CD8-positive, alpha-beta memory T cell (primary cell): Measurements from ENCODE around the gene DUOXA2. TPM values are rescaled to one million over a fixed set of nuclear protein-coding genes. Genes with fewer than 3 reads are reported as not detected.
"Not testable (repeated sequence)": the region's sequence is repeated elsewhere in the genome, so short reads cannot be mapped to it uniquely, and the experiment has no call there.

Experiments
- CTCF ChIA-PET: fragments of 350-600 bp; sonication (Branson Sonifier 250); formaldehyde crosslinking; loops from one replicate; lab custom pipeline; 2021; ENCODE audit warnings: antibody characterized with exemption; lab: Charles Lee
- POLR2A ChIA-PET: fragments of 350-600 bp; sonication (Branson Sonifier 250); formaldehyde crosslinking; loops from one replicate; lab custom pipeline; 2021; ENCODE audit warnings: antibody characterized with exemption; lab: Charles Lee
- DNase-seq, 5 donors: peaks; one replicate each; pipeline versions ENCODE4 v3.0.0 to v3.0.0-alpha.2; 2020 to 2022; ENCODE audit warnings: mixed read lengths in 1 of 5
- H3K27ac ChIP-seq: one replicate; pipeline ENCODE4 v1.7.0; 2013; ENCODE audit warnings: low read depth, mild to moderate bottlenecking, low read length, moderate library complexity
- H3K27me3 ChIP-seq: 2 replicates; pipeline ENCODE4 v1.7.0; 2013; ENCODE audit warnings: low read length, mild to moderate bottlenecking; ENCODE audit not compliant: insufficient read depth, poor library complexity, severe bottlenecking
- H3K36me3 ChIP-seq: 2 replicates; pipeline ENCODE4 v1.7.0; 2013; ENCODE audit warnings: mild to moderate bottlenecking, low read length, moderate library complexity; ENCODE audit not compliant: insufficient read depth
- H3K4me1 ChIP-seq: 2 replicates; pipeline ENCODE4 v1.7.0; 2013; ENCODE audit warnings: mild to moderate bottlenecking, low read length, moderate library complexity; ENCODE audit not compliant: insufficient read depth
- H3K4me3 ChIP-seq: 2 replicates; pipeline ENCODE4 v1.7.0; 2013; ENCODE audit warnings: mild to moderate bottlenecking, low read length
- H3K9me3 ChIP-seq: 2 replicates; pipeline ENCODE4 v1.7.0; 2013; ENCODE audit warnings: mild to moderate bottlenecking, low read length
- H3K27ac Mint-ChIP-seq, 8 donors: one replicate each; pipeline ENCODE4 v1.8.0; 2020 to 2021; ENCODE audit warnings: mixed read lengths in 8 of 8, mild to moderate bottlenecking in 6 of 8, inconsistent platforms in 3 of 8, moderate library complexity in 3 of 8
- H3K27me3 Mint-ChIP-seq, 2 donors: one replicate each; pipeline ENCODE4 v1.8.0; 2020 to 2021; ENCODE audit warnings: mixed read lengths in 2 of 2, mild to moderate bottlenecking in 1 of 2, moderate library complexity in 1 of 2
- H3K36me3 Mint-ChIP-seq, 3 donors: one replicate each; pipeline ENCODE4 v1.8.0; 2020 to 2021; ENCODE audit warnings: mixed read lengths in 3 of 3, inconsistent platforms in 1 of 3, mild to moderate bottlenecking in 1 of 3
- H3K4me1 Mint-ChIP-seq, 3 donors: one replicate each; pipeline ENCODE4 v1.8.0; 2020 to 2021; ENCODE audit warnings: mixed read lengths in 3 of 3, inconsistent platforms in 1 of 3, mild to moderate bottlenecking in 1 of 3
- H3K4me3 Mint-ChIP-seq, 7 donors: one replicate each; pipeline ENCODE4 v1.8.0; 2020 to 2021; ENCODE audit warnings: mixed read lengths in 7 of 7, mild to moderate bottlenecking in 6 of 7, moderate library complexity in 4 of 7, inconsistent platforms in 2 of 7
- H3K9me3 Mint-ChIP-seq, 5 donors: one replicate each; pipeline ENCODE4 v1.8.0; 2020 to 2022; ENCODE audit warnings: mixed read lengths in 5 of 5, mild to moderate bottlenecking in 3 of 5, moderate library complexity in 2 of 5, inconsistent platforms in 1 of 5
- polyA plus RNA-seq: library from polyadenylated mRNA; unstranded; fragments of 300-500 nt; fragmentation: Illumina TruSeq; gene quantifications from one replicate; pipeline ENCODE4 v1.2.3, GENCODE V29; 2021
- total RNA-seq, 2 experiments: library from RNA; stranded (reverse); gene quantifications; one replicate each; pipeline ENCODE4 v1.2.3, GENCODE V29; 2021

DUOXA2 gene
- total and polyA plus RNA-seq, 3 experiments from 2014 or later: not detected

GRCh38 chr15:45131510-45131909 lies 17.4 kb downstream of the DUOXA2 start:
- no peak for DNase-seq
- no peak overlapping the region for H3K27ac Mint-ChIP-seq
- POLR2A ChIA-PET: no interaction called here
- H3K36me3 Mint-ChIP-seq: no peaks in the 10 kb centered on the region
- no peaks in the 10 kb centered on the region for H3K9me3 ChIP-seq
- no peaks in the 10 kb centered on the region for H3K36me3 ChIP-seq
- H3K9me3 Mint-ChIP-seq: no peaks in the 10 kb centered on the region
- no peaks in the 10 kb centered on the region for H3K4me1 ChIP-seq
- H3K27me3 Mint-ChIP-seq: peaks cover 42 to 66% of the 10 kb centered on the region in 2 donors
- H3K27me3 ChIP-seq: peaks cover 33% of the 10 kb centered on the region
- no peak overlapping the region for H3K4me3 Mint-ChIP-seq
- H3K4me3 ChIP-seq: no peak overlapping the region
- no peak overlapping the region for H3K27ac ChIP-seq
- CTCF ChIA-PET: interaction anchor here (0.9 to 2.8 kb wide), 3 partner anchors 13 to 70 kb away, joined by 3 to 10 read pairs (median 4); no protein-coding TSS in a partner anchor
- peaks cover 11 to 23% (median 12%) of the 10 kb centered on the region in 3 donors for H3K4me1 Mint-ChIP-seq

- no peaks in the 10 kb centered on the region for H3K36me3 Mint-ChIP-seq
- Histone ChIP-seq H3K4me1 (no peaks in the 10 kb centered on the region), H3K27me3 (peaks cover 28% of the 10 kb centered on the region), H3K36me3 (no peaks in the 10 kb centered on the region), H3K9me3 (no peaks in the 10 kb centered on the region), H3K27ac (no peak overlapping the region), H3K4me3 (no peak overlapping the region)
- peaks cover 44 to 63% of the 10 kb centered on the region in 2 donors for H3K27me3 Mint-ChIP-seq
- ChIA-PET POLR2A (interaction anchor here (0.6 kb wide), 1 partner anchor 59 kb away, joined by 5 read pairs; no protein-coding TSS in a partner anchor), CTCF (interaction anchor here (0.9 to 1.5 kb wide), 2 partner anchors 15 kb away, joined by 3 to 4 read pairs; no protein-coding TSS in a partner anchor)
- H3K4me3 Mint-ChIP-seq: no peak overlapping the region
- H3K9me3 Mint-ChIP-seq: no peaks in the 10 kb centered on the region
- no peak for DNase-seq
- no peak overlapping the region for H3K27ac Mint-ChIP-seq
- peaks cover 11 to 24% (median 15%) of the 10 kb centered on the region in 3 donors for H3K4me1 Mint-ChIP-seq
These were observed 18.9 kb downstream of the DUOXA2 start for GRCh38 chr15:45132844-45133560.

GRCh38 chr15:45133561-45133920 lies 19.4 kb downstream of the DUOXA2 start:
- no peak for DNase-seq
- H3K9me3 Mint-ChIP-seq: no peaks in the 10 kb centered on the region
- Histone ChIP-seq H3K9me3 (no peaks in the 10 kb centered on the region), H3K4me1 (no peaks in the 10 kb centered on the region), H3K27me3 (peaks cover 22% of the 10 kb centered on the region), H3K27ac (no peak overlapping the region), H3K4me3 (no peak overlapping the region), H3K36me3 (no peaks in the 10 kb centered on the region)
- POLR2A ChIA-PET: no interaction called here
- peaks cover 10 to 22% (median 15%) of the 10 kb centered on the region in 3 donors for H3K4me1 Mint-ChIP-seq
- CTCF ChIA-PET: interaction anchor here (0.9 kb wide), 1 partner anchor 16 kb away, joined by 3 read pairs; no protein-coding TSS in a partner anchor
- H3K36me3 Mint-ChIP-seq: no peaks in the 10 kb centered on the region
- H3K27ac Mint-ChIP-seq: no peak overlapping the region
- no peak overlapping the region for H3K4me3 Mint-ChIP-seq
- H3K27me3 Mint-ChIP-seq: peaks cover 46 to 58% of the 10 kb centered on the region in 2 donors

- Mint-ChIP-seq H3K4me1 (peaks cover 10 to 17% (median 15%) of the 10 kb centered on the region in 3 donors), H3K27ac (no peak overlapping the region), H3K27me3 (peaks cover 42 to 53% of the 10 kb centered on the region in 2 donors), H3K36me3 (no peaks in the 10 kb centered on the region), H3K4me3 (peak overlapping the region in 1 of 7 donors; percentile 87), H3K9me3 (no peaks in the 10 kb centered on the region)
- CTCF ChIA-PET: interaction anchor here (0.9 kb wide), 1 partner anchor 16 kb away, joined by 3 read pairs; no protein-coding TSS in a partner anchor
- DNase-seq: no peak
- no peaks in the 10 kb centered on the region for H3K4me1 ChIP-seq
- H3K9me3 ChIP-seq: no peaks in the 10 kb centered on the region
- H3K27me3 ChIP-seq: peaks cover 19% of the 10 kb centered on the region
- H3K36me3 ChIP-seq: no peaks in the 10 kb centered on the region
- POLR2A ChIA-PET: no interaction called here
- no peak overlapping the region for H3K4me3 ChIP-seq
- no peak overlapping the region for H3K27ac ChIP-seq
These were observed 19.9 kb downstream of the DUOXA2 start for GRCh38 chr15:45134046-45134445.

GRCh38 chr15:45134682-45135604 lies 20.8 kb downstream of the DUOXA2 start:
- Histone ChIP-seq H3K27me3 (peaks cover 19% of the 10 kb centered on the region), H3K27ac (no peak overlapping the region), H3K4me3 (no peak overlapping the region), H3K36me3 (no peaks in the 10 kb centered on the region), H3K9me3 (no peaks in the 10 kb centered on the region), H3K4me1 (no peaks in the 10 kb centered on the region)
- POLR2A ChIA-PET: no interaction called here
- Mint-ChIP-seq H3K4me3 (peak overlapping the region in 5 of 7 donors; percentile 64 to 87 (median 74)), H3K27ac (no peak overlapping the region), H3K9me3 (no peaks in the 10 kb centered on the region), H3K27me3 (peaks cover 41 to 52% of the 10 kb centered on the region in 2 donors), H3K36me3 (no peaks in the 10 kb centered on the region), H3K4me1 (peaks cover 10 to 17% (median 15%) of the 10 kb centered on the region in 3 donors)
- CTCF ChIA-PET: interaction anchor here (1.6 to 2.2 kb wide), 2 partner anchors 13 to 17 kb away, joined by 4 to 6 read pairs; no protein-coding TSS in a partner anchor
- DNase-seq: no peak

GRCh38 chr15:45135705-45136377 lies 21.7 kb downstream of the DUOXA2 start:
- H3K27ac Mint-ChIP-seq, H3K27ac ChIP-seq, H3K4me1 ChIP-seq, H3K4me3 ChIP-seq, H3K9me3 Mint-ChIP-seq, POLR2A ChIA-PET, DNase-seq, H3K36me3 ChIP-seq, H3K36me3 Mint-ChIP-seq, H3K9me3 ChIP-seq: not testable (repeated sequence)
- peaks cover 36 to 45% of the 10 kb centered on the region in 2 donors for H3K27me3 Mint-ChIP-seq
- peak overlapping the region in 6 of 7 donors; percentile 29 to 79 (median 60) for H3K4me3 Mint-ChIP-seq
- CTCF ChIA-PET: interaction anchor here (1.6 to 2.2 kb wide), 2 partner anchors 14 to 18 kb away, joined by 4 to 6 read pairs; no protein-coding TSS in a partner anchor
- H3K4me1 Mint-ChIP-seq: peaks cover 8 to 17% (median 15%) of the 10 kb centered on the region in 3 donors
- peaks cover 19% of the 10 kb centered on the region for H3K27me3 ChIP-seq

GRCh38 chr15:45136378-45136764 lies 22.2 kb downstream of the DUOXA2 start:
- H3K27ac Mint-ChIP-seq: peak overlapping the region in 1 of 8 donors; percentile 60
- no peaks in the 10 kb centered on the region for H3K36me3 Mint-ChIP-seq
- peaks cover 19% of the 10 kb centered on the region for H3K27me3 ChIP-seq
- no peaks in the 10 kb centered on the region for H3K4me1 ChIP-seq
- ChIA-PET POLR2A (no interaction called here), CTCF (interaction anchor here (1.6 to 2.2 kb wide), 2 partner anchors 14 to 18 kb away, joined by 4 to 6 read pairs; no protein-coding TSS in a partner anchor)
- peaks cover 31 to 41% of the 10 kb centered on the region in 2 donors for H3K27me3 Mint-ChIP-seq
- DNase-seq: no peak
- peak overlapping the region in 5 of 7 donors; percentile 54 to 79 (median 63) for H3K4me3 Mint-ChIP-seq
- no peak overlapping the region for H3K27ac ChIP-seq
- peaks cover 8 to 17% (median 15%) of the 10 kb centered on the region in 3 donors for H3K4me1 Mint-ChIP-seq
- no peaks in the 10 kb centered on the region for H3K36me3 ChIP-seq
- no peak overlapping the region for H3K4me3 ChIP-seq
- H3K9me3 ChIP-seq: no peaks in the 10 kb centered on the region
- H3K9me3 Mint-ChIP-seq: no peaks in the 10 kb centered on the region
